Stimulated activated CD8-positive, alpha-beta memory T cell treated with anti-CD3 and anti-CD28 coated beads, Interleukin-15, amount 100 ng/mL, for 48 hours (primary cell): Measurements from ENCODE around the gene NEURL1B.
A peak's percentile ranks its signal among the peaks of the same experiment; 100 is the strongest.

ENCODE experiments used
- DNase-seq, 2 donors: peaks; one replicate each; pipeline ENCODE4 v3.0.0-alpha.2; 2020; ENCODE audit warnings: low read depth in 2 of 2

The NEURL1B gene

GRCh38 chr5:172714491-172715420 lies 73.7 kb downstream of the NEURL1B start:
- peak; percentile 40 to 44 for DNase-seq

- DNase-seq, result no peak
These were observed 74.3 kb downstream of the NEURL1B start for GRCh38 chr5:172715421-172715780.

GRCh38 chr5:172715931-172716682 lies 75.0 kb downstream of the NEURL1B start:
- no peak for DNase-seq

- DNase-seq, result peak; percentile 43 to 62
These were observed 75.8 kb downstream of the NEURL1B start for GRCh38 chr5:172716796-172717313.

GRCh38 chr5:172717481-172718195 lies 76.6 kb downstream of the NEURL1B start:
- DNase-seq, result no peak

- DNase-seq, result no peak
These were observed 77.6 kb downstream of the NEURL1B start for GRCh38 chr5:172718527-172719114.

GRCh38 chr5:172719211-172719610 lies 78.1 kb downstream of the NEURL1B start:
- DNase-seq, result no peak

GRCh38 chr5:172720655-172721054 lies 79.6 kb downstream of the NEURL1B start:
- DNase-seq, result no peak

GRCh38 chr5:172721455-172722326 lies 80.6 kb downstream of the NEURL1B start:
- no peak for DNase-seq

- no peak for DNase-seq
These were observed 81.3 kb downstream of the NEURL1B start for GRCh38 chr5:172722327-172722815.

GRCh38 chr5:172723508-172723907 lies 82.4 kb downstream of the NEURL1B start:
- no peak for DNase-seq

- no peak for DNase-seq
These were observed 83.5 kb downstream of the NEURL1B start for GRCh38 chr5:172724242-172725183.

- DNase-seq, result no peak
These were observed 84.2 kb downstream of the NEURL1B start for GRCh38 chr5:172725273-172725672.

- no peak for DNase-seq
These were observed 84.7 kb downstream of the NEURL1B start for GRCh38 chr5:172725785-172726184.

GRCh38 chr5:172726966-172727365 lies 85.9 kb downstream of the NEURL1B start:
- no peak for DNase-seq

GRCh38 chr5:172727551-172727950 lies 86.5 kb downstream of the NEURL1B start:
- DNase-seq, result no peak

- no peak for DNase-seq
These were observed 87.6 kb downstream of the NEURL1B start for GRCh38 chr5:172728481-172729241.

- DNase-seq, result no peak
These were observed 88.5 kb downstream of the NEURL1B start for GRCh38 chr5:172729588-172729987.

GRCh38 chr5:172730222-172730621 lies 89.2 kb downstream of the NEURL1B start:
- DNase-seq, result no peak
